Stimulated activated CD4-positive, alpha-beta T cell treated with anti-CD3 and anti-CD28 coated beads, Interleukin-2, amount 100 ng/mL, for 4 hours (primary cell): Measurements from ENCODE around the gene C1QTNF5.
"Not testable (repeated sequence)": the region's sequence is repeated elsewhere in the genome, so short reads cannot be mapped to it uniquely, and the experiment has no call there.

Source experiments
- DNase-seq: peaks from one replicate; pipeline ENCODE4 v3.0.0-alpha.2; 2020; ENCODE audit warnings: low read depth

C1QTNF5 gene

GRCh38 chr11:119340335-119341221 lies at the start of gene C1QTNF5:
Gene C1QTNF5, minus strand, starts transcription at chr11:119340883. Its CDS starts 486 bp downstream, at chr11:119340397.
- no peak for DNase-seq

- no peak for DNase-seq
Measured at GRCh38 chr11:119389611-119390254, 49.0 kb upstream of the C1QTNF5 start.

- DNase-seq = no peak
Measured at GRCh38 chr11:119388103-119388502, 47.4 kb upstream of the C1QTNF5 start.

GRCh38 chr11:119384332-119384731 lies 43.6 kb upstream of the C1QTNF5 start:
- DNase-seq = no peak

GRCh38 chr11:119382513-119382912 lies 41.8 kb upstream of the C1QTNF5 start:
- DNase-seq = not testable (repeated sequence)

GRCh38 chr11:119382101-119382500 lies 41.4 kb upstream of the C1QTNF5 start:
- no peak for DNase-seq

GRCh38 chr11:119381181-119381988 lies 40.7 kb upstream of the C1QTNF5 start, which contains the start of gene USP2:
Gene USP2, minus strand, starts transcription at chr11:119381690. Its CDS starts 8,210 bp downstream, at chr11:119373480.
- DNase-seq = peak; percentile 95

GRCh38 chr11:119380827-119381180 lies 40.1 kb upstream of the C1QTNF5 start:
- DNase-seq = no peak

- no peak for DNase-seq
Measured at GRCh38 chr11:119380160-119380826, 39.6 kb upstream of the C1QTNF5 start.

GRCh38 chr11:119378851-119379465 lies 38.3 kb upstream of the C1QTNF5 start:
- no peak for DNase-seq

- no peak for DNase-seq
Measured at GRCh38 chr11:119377961-119378667, 37.4 kb upstream of the C1QTNF5 start.

- no peak for DNase-seq
Measured at GRCh38 chr11:119377112-119377901, 36.6 kb upstream of the C1QTNF5 start.

- no peak for DNase-seq
Measured at GRCh38 chr11:119376197-119376847, 35.6 kb upstream of the C1QTNF5 start.

GRCh38 chr11:119375337-119376196 lies 34.9 kb upstream of the C1QTNF5 start:
- no peak for DNase-seq

GRCh38 chr11:119374632-119375336 lies 34.1 kb upstream of the C1QTNF5 start:
- no peak for DNase-seq

- no peak for DNase-seq
Measured at GRCh38 chr11:119373921-119374631, 33.4 kb upstream of the C1QTNF5 start.
